ENCODE measurements around the gene DDX54.
"Not testable (repeated sequence)": the region's sequence is repeated elsewhere in the genome, so short reads cannot be mapped to it uniquely, and the experiment has no call there.

DDX54 gene

GRCh38 chr12:113158439-113159203, 26.7 kb downstream of the DDX54 start:
- no peak for DNase-seq

DNA sequence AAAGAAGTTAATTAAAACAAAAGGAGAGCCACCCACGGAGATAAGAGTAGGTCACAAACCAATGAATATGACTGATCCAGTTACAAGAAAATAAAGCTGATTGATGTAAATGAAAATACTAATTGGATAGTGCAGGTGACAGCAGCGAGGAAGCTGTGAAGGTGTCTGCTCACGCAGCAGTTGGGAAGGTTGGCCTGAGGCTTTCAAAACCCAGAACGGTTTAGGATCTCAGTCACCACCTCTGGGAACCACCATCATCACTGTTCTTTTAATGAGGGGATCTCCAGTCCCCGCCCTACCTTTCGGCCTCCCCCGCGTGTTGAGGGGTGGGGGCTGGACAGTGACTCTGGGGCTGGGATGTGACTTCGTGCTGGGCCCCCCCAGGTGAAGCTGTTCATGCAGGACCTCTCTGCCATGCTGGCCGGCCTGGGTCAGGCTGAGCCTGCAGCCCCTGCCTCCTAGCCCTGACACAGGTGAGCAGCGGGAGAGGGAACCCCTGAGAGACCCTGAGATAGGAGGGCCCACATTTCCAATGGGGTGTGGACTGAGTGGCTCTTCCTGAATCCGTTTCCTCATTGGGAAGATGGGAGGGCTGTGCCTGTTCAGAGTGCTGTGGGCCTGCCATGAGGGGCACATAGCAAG, 27.9 kb downstream of the DDX54 start:
- DNase-seq, result no peak

GRCh38 chr12:113155646-113156045, 29.6 kb downstream of the DDX54 start:
- no peak for DNase-seq

DNA sequence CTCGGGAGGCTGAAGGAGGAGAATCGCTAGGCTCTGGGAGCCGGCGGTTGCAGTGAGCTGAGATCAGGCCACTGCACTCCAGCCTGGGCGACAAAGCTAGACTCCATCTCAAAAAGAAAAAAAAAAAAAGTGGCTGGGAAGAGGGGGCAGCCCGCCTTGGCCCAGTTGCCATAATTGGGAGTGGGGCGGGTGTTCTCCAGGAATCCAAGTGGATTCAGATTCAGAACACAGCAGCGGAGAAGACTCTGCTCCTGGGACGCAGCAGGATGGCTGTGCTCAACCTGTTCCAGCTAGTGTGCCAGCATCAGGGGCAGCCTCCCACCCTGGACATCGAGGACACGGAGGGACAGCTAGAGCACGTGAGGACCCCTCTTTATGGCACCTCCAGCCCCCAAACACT, 30.2 kb downstream of the DDX54 start:
- no peak for DNase-seq

DNA sequence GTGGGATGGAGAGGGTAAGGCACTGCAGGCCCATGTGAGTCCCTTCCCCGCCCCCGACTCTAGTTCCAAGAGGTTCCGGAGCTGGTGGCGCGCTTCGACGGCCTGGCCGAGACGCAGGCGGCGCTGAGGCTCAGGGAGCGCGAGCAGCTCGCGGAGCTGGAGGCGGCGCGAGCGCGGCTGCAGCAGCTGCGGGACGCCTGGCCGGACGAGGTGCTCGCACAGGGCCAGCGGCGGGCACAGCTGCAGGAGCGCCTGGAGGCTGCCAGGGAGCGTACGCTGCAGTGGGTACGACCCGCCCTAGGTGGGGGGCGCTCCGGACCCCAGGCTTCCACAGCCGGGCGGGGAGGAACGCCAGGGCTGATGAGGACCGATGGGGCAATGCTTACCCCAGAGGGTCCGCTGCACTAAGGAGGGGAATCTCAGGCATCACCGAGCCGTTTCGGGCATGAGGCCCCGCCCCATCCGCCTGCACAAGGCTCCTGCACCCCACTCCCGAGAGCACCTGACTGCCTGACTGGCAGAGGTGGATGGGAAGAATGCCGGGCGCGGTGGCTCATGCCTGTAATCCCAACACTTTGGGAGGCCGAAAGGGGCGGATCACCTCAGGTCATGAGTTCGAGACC, 30.8 kb downstream of the DDX54 start:
- no peak for DNase-seq

- peak; percentile 48 for DNase-seq
These were observed 32.2 kb downstream of the DDX54 start for GRCh38 chr12:113152835-113153814.

DNA sequence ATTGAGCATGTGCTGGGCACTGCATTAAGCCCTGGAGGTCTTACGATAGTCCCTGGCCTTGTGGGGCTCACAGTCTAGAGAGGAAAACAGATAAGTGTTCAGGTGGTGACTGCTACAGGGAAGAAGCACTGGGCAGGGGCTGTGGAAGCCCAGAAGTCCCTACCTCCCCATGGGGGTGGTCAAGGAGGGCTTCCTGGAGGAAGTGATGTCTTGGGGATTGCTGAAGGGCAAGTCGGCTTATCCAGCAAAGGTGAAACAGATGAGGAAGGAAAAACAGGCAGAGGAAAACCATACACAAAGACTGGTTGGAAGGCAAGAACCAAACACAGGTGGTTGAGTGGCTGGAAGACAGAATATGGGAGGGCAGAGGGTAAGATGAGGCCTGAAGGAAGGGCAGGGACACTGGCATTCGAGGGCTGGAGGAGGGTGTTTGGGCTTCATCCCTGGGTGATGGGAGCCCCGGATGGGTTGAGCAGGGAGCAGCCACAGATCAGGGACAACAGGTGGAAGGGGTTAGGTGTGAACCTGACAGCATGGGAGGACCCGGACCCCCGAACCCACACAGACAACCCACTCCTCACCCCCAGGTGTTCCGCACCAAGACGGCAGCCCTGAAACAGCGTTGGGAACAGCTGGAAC, 33.0 kb downstream of the DDX54 start:
- no peak for DNase-seq

DNA sequence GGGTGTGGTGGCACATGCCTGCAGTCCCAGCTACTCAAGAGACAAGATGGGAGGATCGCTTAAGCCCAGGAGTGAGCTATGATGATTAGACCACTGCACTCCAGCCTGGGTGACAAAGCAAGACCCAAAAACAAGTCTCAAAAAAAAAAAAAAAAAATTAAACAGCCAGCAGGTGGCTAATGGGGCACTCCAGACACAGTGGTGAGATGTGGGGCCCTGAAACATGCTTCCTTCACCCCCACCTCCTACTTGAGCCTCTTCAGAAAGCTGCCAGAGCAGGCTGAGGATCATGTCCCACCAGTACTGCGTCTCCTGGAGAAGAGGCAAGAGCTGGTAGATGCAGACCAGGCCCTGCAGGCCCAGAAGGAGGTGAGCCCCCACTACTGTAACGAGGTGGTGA, 33.6 kb downstream of the DDX54 start:
- no peak for DNase-seq

GRCh38 chr12:113149361-113150150, 35.7 kb downstream of the DDX54 start, which contains the start of gene CFAP73:
TSS of gene CFAP73 (plus strand) at chr12:113149724. CDS start at chr12:113149858, 134 bp downstream.
- DNase-seq, result peak; percentile 57

GRCh38 chr12:113146999-113147398, 38.3 kb downstream of the DDX54 start:
- no peak for DNase-seq

DNA sequence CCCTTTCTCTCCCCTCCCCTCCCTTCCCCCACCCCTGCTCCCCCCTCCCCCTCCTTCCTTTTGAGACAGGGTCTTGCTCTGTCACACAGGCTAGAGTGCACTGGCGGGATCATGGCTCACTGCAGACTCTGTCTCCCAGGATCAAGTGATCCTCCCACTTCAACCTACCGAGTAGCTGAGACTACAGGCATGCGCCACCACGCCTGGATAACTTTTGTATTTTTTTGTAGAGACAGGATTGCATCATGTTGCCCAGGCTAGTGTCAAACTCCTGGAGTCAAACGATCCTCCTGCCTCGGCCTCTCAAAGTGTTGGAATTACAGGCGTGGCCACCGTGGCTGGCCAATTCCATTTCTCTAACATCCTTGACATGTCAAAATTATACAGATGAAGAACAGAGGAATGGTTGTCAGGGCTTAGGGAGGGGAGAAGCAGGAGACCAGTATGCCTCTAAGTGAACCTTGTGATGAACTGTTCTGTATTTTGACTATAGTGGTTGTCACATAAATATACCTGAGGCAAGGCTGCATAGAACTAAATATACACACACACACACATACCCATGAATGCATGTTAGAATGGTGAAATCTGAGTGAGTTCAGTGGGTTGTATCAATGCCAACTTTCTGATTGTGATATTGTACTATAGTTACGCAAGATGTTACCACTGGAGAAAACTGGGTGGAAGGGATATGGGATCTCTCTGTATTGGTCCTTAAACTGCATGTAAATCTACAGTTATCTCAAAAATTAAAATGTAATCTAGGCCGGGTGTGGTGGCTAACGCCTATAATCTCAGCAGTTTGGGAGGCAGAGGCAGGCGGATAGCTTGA, 39.3 kb downstream of the DDX54 start:
- no peak for DNase-seq

- DNase-seq, result no peak
These were observed 40.5 kb downstream of the DDX54 start for GRCh38 chr12:113144806-113145205.

DNA sequence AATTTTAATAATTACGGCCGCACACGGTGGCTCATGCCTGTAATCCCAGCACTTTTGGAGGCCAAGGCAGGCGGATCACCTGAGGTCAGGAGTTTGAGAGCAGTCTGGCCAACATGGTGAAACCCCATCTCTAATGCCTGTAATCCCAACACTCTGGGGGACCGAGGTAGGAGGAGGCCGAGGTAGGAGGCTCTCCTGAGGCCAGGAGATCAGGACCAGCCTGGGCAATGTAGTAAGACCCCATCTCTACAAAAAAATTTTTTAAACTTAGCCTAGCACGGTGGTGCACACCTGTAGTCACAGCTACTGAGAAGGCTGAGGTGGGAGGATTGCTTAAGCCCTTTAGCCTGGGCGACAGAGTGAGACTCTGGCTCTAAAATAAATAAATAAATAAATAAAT, 41.3 kb downstream of the DDX54 start:
- no peak for DNase-seq

GRCh38 chr12:113142886-113143332, 42.4 kb downstream of the DDX54 start:
- DNase-seq, result no peak

DNA sequence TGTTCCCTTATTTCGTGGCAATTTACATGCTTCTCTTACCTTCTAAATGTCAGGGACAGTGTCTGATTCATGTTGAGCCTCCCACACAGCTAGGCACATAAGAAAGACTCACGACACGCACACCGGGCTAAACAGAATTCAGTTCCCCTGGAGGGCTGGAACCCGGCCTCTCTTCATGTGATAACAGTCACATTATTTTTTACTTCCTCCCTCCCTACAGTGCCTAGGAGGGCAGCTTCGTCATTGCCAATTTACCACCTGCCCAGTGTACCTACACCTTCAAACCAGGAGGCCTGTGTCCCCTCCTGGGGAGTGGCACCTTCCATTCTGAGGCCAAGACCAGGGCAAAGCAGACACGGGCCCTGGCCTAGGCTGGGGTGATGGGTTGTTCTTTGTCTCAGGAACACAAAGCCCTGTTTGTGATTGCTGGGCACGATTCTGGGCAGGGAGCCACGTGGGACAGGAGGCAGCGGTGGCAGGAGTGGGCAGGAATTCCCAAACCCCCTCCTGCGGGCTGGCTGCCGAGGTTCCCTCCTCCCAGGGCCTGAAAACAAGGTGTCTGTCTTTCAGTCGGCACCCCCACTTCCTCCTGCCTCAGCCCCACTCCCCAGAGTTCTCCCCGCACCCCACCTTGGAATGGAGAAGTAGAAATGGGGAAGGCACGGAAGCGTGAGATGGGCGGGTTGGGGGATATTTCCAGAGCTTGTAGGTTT, 42.9 kb downstream of the DDX54 start:
- DNase-seq, result no peak

- not testable (repeated sequence) for DNase-seq
These were observed 43.6 kb downstream of the DDX54 start for GRCh38 chr12:113141716-113142115.

GRCh38 chr12:113140706-113141105, 44.6 kb downstream of the DDX54 start:
- no peak for DNase-seq

GRCh38 chr12:113138826-113139225, 46.5 kb downstream of the DDX54 start:
- DNase-seq, result no peak
